HG03064 (cell line): ENCODE measurements around the gene HDGFL1.

Experiments
- ATAC-seq: cut with Tn5 transposase; IDR thresholded peaks from one replicate; pipeline ENCODE4 v1.9.1; 2021; ENCODE audit warnings: low read depth; ENCODE audit not compliant: unreplicated experiment

Gene HDGFL1

DNA sequence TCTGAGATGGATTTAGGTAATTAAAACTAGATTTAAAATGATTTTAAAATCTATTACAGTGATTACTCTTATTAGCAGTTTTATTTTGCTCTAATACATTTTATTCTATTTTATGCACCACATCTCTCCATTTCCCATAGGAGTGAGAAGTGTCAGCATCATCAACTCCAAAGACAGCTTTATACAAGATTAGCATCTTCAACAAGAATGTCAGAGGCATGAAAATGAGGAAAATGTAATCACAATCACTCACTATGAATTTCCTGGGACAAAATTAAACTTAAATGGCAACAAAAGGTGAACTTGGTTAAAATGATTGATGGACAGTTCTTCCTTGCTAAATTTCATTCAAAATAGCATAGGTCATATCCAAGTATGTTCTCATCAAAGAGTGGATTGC is 19.8 kb downstream of the HDGFL1 start:
- ATAC-seq, result no peak

DNA sequence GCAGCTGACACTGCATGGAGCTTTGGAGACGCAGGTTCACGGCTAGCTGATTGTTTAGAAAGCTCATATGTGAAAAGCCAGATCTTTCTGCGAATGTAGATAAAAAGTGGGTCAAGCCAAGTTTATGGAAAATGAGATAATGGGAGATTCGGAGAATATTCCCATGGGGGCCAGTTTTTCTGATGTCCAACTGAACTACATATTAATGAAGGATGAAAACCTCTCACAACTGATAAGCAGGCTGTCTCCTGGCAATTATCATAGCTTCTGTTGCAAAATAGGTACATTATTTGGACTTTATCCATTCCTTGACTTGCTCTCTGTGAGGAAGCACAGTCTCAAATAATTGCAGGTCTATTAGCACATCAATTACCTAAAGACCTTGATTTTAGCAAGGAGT is 21.1 kb downstream of the HDGFL1 start:
- no peak for ATAC-seq

DNA sequence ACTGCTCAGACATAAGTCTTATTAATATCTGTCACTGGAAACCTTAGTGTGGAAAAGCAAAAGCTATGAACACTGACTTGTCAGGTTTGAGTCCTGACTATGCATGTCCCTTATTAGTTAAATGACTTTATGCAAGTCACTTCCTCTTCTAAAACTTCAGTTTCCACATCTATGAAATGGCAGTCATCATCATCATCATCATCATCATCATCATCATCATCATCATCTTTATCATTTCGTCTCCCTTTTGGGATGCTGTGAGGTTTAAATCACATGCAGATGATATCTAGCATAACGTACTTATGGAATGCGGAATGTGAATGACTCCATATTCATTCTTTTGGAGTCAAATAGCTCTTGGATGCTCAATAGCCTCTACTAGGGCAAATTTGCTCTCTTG is 24.5 kb downstream of the HDGFL1 start:
- no peak for ATAC-seq

DNA sequence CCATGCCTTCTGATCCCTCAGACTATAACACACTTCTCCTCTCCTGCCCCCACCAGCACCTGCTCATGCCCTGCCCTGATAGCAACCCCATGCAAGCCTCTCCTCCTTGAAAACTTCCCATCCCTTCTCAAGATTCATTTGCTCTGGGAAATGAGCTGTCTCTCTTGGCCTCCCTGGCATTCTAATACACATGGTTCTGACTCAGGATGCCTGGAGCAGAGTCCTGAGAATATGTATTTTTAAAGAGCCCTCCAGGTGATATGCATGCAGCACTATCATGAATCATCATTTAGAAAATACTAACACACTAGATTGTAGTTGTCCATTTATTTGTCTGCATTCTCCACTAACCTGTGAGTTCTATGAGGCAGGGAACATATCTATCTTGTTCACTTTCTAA is 26.6 kb downstream of the HDGFL1 start:
- no peak for ATAC-seq

DNA sequence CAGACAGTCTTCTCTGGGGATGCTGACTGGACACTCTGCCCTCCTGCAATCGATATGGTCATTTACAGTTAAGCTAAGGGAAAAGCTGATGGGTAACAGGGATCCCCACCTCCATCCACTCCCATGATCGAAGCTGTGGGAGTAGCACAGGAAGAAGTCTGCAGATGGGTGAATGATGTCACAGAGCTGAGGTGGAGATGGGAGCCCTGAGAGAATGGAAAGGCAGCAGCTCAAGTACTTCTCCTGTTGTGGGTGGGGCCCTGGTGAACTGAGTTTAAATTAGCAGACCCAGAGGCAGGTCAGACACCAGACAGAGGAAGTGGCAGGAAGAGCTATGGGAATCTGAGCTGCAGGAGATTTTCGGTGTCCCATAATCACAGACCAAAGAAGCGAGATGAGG is 29.0 kb downstream of the HDGFL1 start:
- ATAC-seq, result no peak

DNA sequence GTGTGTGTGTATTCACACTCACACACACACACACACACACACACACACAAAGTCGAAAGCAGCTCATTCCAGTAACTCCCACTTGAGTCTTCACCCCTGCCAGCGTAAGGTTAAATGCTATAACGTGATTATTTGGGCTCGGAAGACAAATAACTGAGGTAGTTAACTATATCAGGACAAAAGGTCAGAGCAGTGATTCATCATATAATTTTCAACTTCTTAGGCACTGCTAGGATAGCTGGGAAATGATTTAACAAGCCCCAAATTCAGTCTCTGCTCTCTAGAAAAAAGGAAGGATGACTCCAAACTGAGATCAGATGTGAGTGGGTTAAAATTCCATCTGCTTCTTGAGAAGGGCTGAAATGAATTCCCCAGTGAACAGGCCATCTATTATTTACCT is 30.7 kb downstream of the HDGFL1 start:
- ATAC-seq, result no peak

DNA sequence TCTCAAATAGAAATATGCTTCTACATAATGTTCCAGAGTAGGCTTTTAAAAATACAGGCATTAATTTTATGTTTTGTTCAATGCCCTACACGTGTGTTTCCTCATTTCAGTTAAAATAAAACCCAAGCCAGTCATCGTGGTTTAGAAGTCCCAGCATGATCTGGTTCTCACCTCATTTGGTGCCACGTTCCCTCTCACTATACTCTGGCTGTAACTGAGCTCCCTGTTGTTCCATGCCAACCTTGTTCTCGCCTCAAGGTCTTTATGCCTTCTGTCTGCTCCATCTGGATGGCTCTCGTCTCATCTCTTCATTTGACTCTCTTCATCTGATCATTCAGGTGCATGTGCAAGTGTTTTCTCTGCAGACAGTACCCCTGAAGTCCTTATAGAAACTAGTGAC is 32.6 kb downstream of the HDGFL1 start:
- no peak for ATAC-seq

DNA sequence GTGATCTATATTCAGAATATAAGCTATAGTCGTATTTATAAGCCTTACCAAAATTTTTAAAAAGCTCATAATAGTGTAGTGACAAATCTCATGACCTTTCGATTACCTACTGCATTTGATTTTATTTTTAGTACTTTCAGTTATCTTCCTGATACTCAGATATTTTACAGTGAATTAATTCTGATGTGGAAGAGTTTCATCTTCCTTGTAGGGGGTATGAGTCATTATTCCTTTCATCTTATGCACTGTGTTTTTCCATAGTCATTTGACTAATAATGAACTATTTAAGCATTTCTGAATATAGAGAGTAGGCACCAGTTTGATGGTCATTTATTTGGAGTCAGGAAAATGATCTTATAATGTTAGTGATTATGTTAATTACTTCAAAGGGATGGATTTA is 36.4 kb downstream of the HDGFL1 start:
- ATAC-seq, result no peak

DNA sequence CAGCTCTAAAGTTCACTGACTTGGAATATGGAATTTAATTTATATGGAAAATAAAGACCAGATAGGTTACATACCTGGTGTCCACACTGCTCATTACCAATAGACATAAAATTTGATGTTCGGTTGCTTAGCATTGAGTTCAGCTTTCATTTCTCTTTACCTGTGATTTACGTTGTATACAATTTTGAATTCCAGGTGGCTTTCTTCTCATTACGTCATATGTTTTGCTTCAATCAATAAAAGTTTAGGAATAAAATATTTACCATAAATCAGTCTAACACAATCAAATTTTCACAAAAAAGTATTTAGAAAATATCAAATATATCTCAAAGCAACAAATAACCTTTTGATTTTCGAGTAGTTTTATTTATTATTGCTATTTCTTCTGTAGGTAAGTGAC is 40.8 kb downstream of the HDGFL1 start:
- no peak for ATAC-seq

DNA sequence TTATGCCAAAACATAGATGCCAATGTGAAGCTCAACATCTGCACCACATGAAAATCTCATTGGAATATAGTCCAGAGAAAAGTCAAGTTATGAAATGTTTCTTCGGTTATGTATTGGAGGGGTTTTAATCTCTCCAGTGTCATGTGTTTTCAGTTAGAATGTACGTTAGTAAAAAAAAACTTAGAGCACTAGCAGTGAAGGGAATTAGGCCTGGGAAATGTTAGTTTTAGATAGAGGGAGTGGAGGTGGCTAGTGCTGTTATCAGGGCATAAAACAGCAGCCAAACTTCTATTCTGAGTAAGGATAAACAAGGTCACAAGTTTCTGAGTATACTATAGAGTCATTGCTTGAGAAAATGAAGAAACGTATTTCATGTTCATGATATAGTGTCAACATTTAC is 42.9 kb downstream of the HDGFL1 start:
- no peak for ATAC-seq

DNA sequence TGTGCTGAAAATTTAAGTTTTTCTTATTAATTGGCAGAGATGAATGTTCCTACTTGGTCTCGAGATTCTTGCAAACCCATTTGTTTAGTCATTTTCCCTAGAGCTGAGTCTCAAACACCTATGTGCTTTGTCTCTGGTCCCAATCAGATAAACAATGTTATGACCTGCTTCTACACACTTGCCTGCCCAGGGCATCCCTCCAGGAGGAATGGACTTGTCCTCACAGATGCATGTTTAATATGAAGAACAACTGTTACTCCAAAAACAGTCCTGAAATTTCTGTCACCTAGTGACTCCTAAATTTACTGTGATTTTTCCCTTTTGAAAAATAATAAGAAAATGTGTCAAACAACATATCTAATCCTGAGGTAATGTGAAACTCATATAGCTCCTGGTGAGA is 43.7 kb downstream of the HDGFL1 start:
- no peak for ATAC-seq

DNA sequence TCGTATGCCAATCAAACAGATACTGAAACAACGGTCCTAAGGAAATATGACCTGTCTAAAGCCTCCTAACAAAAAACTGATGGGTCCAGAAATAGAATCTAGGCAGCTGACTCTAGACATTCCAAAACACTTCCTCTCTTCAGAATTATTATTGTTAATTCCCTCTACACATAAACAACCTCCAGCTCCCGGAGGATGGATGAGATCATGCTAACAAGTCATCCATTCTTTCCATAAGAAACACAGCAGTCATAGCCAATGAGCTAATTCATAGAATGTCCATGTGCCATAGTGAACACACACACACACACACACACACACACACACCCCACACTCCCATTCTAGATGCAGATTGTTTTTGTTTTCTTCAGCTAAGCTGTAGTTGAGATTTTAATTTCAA is 44.3 kb downstream of the HDGFL1 start:
- ATAC-seq, result no peak

DNA sequence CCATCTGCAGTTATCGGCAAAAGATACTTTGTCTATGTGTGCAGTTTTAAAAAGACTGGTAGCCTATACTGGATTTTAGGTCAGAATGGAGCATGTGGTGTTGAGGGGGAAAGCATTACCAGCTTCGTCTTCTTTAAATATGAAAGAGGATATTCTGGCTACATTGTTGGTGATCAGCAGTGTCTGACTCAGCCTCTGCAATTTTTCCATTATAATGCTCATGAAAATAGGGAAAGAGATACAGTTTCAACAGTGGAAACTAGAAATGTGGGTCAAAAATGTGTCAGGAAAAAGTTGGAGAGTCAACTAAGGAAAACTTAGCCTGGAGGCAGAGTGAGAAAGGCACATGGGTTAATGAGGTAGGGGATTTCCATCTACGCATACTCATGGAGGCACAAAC is 45.2 kb downstream of the HDGFL1 start:
- no peak for ATAC-seq

DNA sequence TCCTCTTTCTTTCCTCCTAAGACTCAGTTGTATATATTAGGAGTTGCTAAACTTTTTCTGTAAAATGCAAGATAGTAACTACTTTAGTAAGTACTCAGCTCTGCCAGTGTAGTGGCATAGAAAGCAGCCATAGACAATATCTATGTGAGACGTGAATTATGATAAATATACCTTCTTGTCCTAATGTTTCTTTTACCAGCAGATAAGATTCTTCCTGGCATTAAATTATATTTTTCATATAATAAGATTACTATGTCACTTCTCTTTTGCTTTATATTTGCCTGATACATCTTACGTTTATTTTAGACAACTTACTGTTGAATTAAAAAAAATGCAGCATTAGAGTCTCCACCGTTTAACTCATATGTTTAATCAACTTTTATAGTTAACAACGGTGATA is 51.7 kb downstream of the HDGFL1 start:
- ATAC-seq, result no peak
